Endothelial cell of umbilical vein (primary cell): ENCODE results near the gene RAP1GAP. TPM values are rescaled to one million over a fixed set of nuclear protein-coding genes. Genes with fewer than 3 reads are reported as not detected.
A peak's percentile ranks its signal among the peaks of the same experiment; 100 is the strongest.

Source experiments
- BruUV-seq: library from RNA; stranded (reverse); fragments of 400-500 nt; replicated peaks from 2 replicates; lab custom pipeline; 2021; lab: Mats Ljungman, UMichigan
- CTCF ChIA-PET: fragments of 300-600, 350-600 bp; sonication (Branson Sonifier 250); formaldehyde crosslinking; loops from one replicate; lab custom pipeline; 2021; ENCODE audit warnings: antibody characterized with exemption, inconsistent platforms; lab: Charles Lee
- POLR2A ChIA-PET: fragments of 300-600, 350-600 bp; sonication (Branson Sonifier 250); formaldehyde crosslinking; loops from one replicate; lab custom pipeline; 2021; ENCODE audit warnings: antibody characterized with exemption, inconsistent platforms; lab: Charles Lee
- DNase-seq: peaks from one replicate; pipeline ENCODE4 v3.0.0-alpha.2; 2011; ENCODE audit warnings: low read depth, low spot score
- FAIRE-seq: peaks from 2 replicates; lab custom pipeline; 2011; peaks lifted over from hg19 to GRCh38; lab: Jason Lieb, UNC
- H2AFZ ChIP-seq: 2 replicates; pipeline ENCODE4 v1.6.0; 2012; ENCODE audit warnings: low read depth, low read length, control low read depth, inconsistent platforms
- H3K27ac ChIP-seq: 2 replicates; pipeline ENCODE4 v1.5.1; 2011; ENCODE audit warnings: low read depth, mild to moderate bottlenecking, control low read depth, low read length, moderate library complexity; ENCODE audit not compliant: insufficient read depth
- H3K27me3 ChIP-seq, 2 experiments: 2 replicates each; pipeline versions ENCODE4 v1.6.0 to v1.6.1; 2011; ENCODE audit warnings: low read length in 2 of 2, mixed read lengths in 1 of 2; ENCODE audit not compliant: control insufficient read depth in 2 of 2, insufficient read depth in 2 of 2
- H3K36me3 ChIP-seq, 2 experiments: 2 replicates in 1 of 2; 3 replicates in 1 of 2; pipeline ENCODE4 v1.5.1; 2011; ENCODE audit warnings: low read length in 2 of 2, mild to moderate bottlenecking in 1 of 2, moderate library complexity in 1 of 2; ENCODE audit not compliant: control insufficient read depth in 2 of 2, insufficient read depth in 2 of 2; ENCODE audit errors: extremely low read depth in 1 of 2
- H3K4me1 ChIP-seq: 3 replicates; pipeline ENCODE4 v1.5.1; 2011; ENCODE audit warnings: mild to moderate bottlenecking, low read length; ENCODE audit not compliant: control insufficient read depth, insufficient read depth; ENCODE audit errors: extremely low read depth
- H3K4me2 ChIP-seq: 2 replicates; pipeline ENCODE4 v1.6.1; 2011; ENCODE audit warnings: low read length, control low read depth, mixed read lengths; ENCODE audit not compliant: insufficient read depth
- H3K4me3 ChIP-seq, 3 experiments: fragments of 200-600 bp in 1 of 3; sonication (generic), shearing (Covaris generic) in 1 of 3; replicated peaks in 1 of 3; 2 replicates each; pipeline ENCODE4 v1.5.1; 2011 to 2016; ENCODE audit warnings: control low read depth in 3 of 3, low read length in 3 of 3, mild to moderate bottlenecking in 2 of 3, inconsistent platforms in 1 of 3, low read depth in 1 of 3, moderate library complexity in 1 of 3; ENCODE audit not compliant: insufficient read depth in 1 of 3
- H3K79me2 ChIP-seq: 2 replicates; pipeline ENCODE4 v1.6.0; 2012; ENCODE audit warnings: low read length, inconsistent platforms; ENCODE audit not compliant: control insufficient read depth, insufficient read depth
- H3K9ac ChIP-seq: replicated peaks from 2 replicates; pipeline ENCODE3; 2011; ENCODE audit warnings: low read length, control low read depth; ENCODE audit not compliant: insufficient read depth; ENCODE audit errors: extremely low read depth
- H3K9me1 ChIP-seq: replicated peaks from 3 replicates; pipeline ENCODE4 v1.6.0; 2011; ENCODE audit warnings: mild to moderate bottlenecking, low read length; ENCODE audit not compliant: control insufficient read depth, insufficient read depth; ENCODE audit errors: extremely low read depth
- H3K9me3 ChIP-seq: replicated peaks from 2 replicates; pipeline ENCODE4 v1.5.1; 2012; ENCODE audit warnings: low read length, inconsistent platforms; ENCODE audit not compliant: control insufficient read depth, insufficient read depth
- H4K20me1 ChIP-seq: replicated peaks from 2 replicates; pipeline ENCODE3; 2011; ENCODE audit warnings: mild to moderate bottlenecking, low read length; ENCODE audit not compliant: control insufficient read depth, insufficient read depth; ENCODE audit errors: extremely low read depth
- EZH2 ChIP-seq: IDR thresholded peaks from 2 replicates; pipeline ENCODE4 v1.6.1; 2012; ENCODE audit warnings: borderline replicate concordance, low read depth, mild to moderate bottlenecking, moderate library complexity, low read length, inconsistent platforms; ENCODE audit not compliant: severe bottlenecking
- FOS ChIP-seq: IDR thresholded peaks from 2 replicates; pipeline ENCODE4 v1.6.1; 2011; ENCODE audit warnings: mild to moderate bottlenecking, low read length, moderate library complexity, borderline replicate concordance; ENCODE audit not compliant: insufficient read depth
- JUN ChIP-seq: IDR thresholded peaks from 2 replicates; pipeline ENCODE4 v1.6.1; 2011; ENCODE audit warnings: borderline replicate concordance, low read depth; ENCODE audit not compliant: insufficient read length, insufficient read depth
- dilution Hi-C: fragments of 300-500 bp; cut with MboI; formaldehyde crosslinking; loops from one replicate; pipeline ENCODE4 v1.15.0; 2019; ENCODE audit warnings: low sequenced_read_pairs; ENCODE audit not compliant: extremely low pct_ligation_motif_present
- intact Hi-C: fragments of 100-400 bp; cut with micrococcal nuclease; formaldehyde crosslinking; loops from one replicate; pipeline ENCODE4 v1.10.0; 2022
- polyA plus RNA-seq, 4 experiments: library from polyadenylated mRNA; depleted of rRNA in 3 of 4; stranded (reverse) in 3 of 4; unstranded in 1 of 4; fragments of >200 nt; gene quantifications; 2 replicates each; pipeline versions ENCODE4 v1.2.1 to v1.2.3, GENCODE V29; 2011 to 2012; ENCODE audit warnings: missing spikeins in 1 of 4
- total RNA-seq: library from RNA; stranded (reverse); gene quantifications from 2 replicates; pipeline ENCODE4 v1.2.3, GENCODE V29; 2021
- TF ChIP-seq, protein P1 (sequence below): IDR thresholded peaks from 2 replicates; pipeline ENCODE4 v1.6.1; 2011; ENCODE audit not compliant: insufficient read depth, insufficient read length
- TF ChIP-seq, protein P2 (sequence below), 2 donors: IDR thresholded peaks; 1 replicate in 1 of 2; 2 replicates in 1 of 2; pipeline ENCODE4 v1.5.1; 2011; ENCODE audit warnings: low read length in 2 of 2, mild to moderate bottlenecking in 2 of 2, moderate library complexity in 2 of 2, control low read depth in 1 of 2, inconsistent platforms in 1 of 2, low read depth in 1 of 2; ENCODE audit not compliant: insufficient read depth in 1 of 2; ENCODE audit errors: extremely low read depth in 1 of 2

Gene RAP1GAP
- total and polyA plus RNA-seq, 2 donors (not counting 3 experiments of a cell fraction or from before 2014, with no cell fraction given): 0.07 to 0.20 TPM

DNA sequence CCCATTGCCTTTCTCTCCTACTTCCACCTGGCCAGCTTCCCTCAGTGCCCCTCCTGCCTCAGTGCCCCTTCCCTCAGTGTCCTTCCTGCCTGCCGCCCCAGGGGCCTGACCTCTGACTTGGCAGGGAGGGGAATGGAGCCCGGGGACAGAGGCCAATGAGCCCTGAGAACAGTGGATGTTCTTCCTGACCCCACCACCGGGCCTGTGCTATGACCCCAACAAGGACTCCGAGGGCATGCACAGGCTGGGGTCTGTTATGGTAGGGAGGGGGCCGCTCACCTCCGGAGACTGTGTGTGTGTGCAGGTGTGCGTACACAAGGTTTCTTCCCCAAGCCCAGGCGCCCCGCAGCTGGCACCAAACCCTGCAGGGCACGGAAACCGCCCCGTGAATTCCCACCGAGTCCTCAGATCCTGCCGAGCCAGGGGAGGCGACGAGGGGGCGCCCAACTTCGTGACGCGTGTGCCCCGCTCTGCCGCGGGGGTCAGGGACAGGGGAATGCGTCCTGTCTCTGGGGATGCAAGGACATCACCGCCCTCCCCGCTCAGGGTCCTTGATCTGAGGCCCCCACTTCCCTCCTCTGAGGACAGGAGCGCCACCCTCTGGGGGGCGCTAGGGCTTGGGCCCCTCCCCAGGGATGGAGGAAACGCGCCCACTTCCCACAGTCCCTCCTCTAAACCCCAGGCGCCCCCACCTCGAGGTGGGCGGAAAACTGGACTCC, 766 bp downstream of the RAP1GAP start:
- no peak overlapping the region for H2AFZ ChIP-seq
- no peaks in the 10 kb centered on the region for H3K9me1 ChIP-seq
- no peak for FAIRE-seq
- no peaks in the 10 kb centered on the region for H3K36me3 ChIP-seq
- no peak overlapping the region for H3K4me3 ChIP-seq
- DNase-seq: no peak
- ChIA-PET CTCF (no interaction called here), POLR2A (no interaction called here)
- no peak overlapping the region for H3K27ac ChIP-seq
- no peak for TF ChIP-seq JUN
- TF ChIP-seq FOS: no peak
- TF ChIP-seq, protein P1, sequence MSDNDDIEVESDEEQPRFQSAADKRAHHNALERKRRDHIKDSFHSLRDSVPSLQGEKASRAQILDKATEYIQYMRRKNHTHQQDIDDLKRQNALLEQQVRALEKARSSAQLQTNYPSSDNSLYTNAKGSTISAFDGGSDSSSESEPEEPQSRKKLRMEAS: no peak
- TF ChIP-seq EZH2: peak; percentile 1
- TF ChIP-seq, protein P2, sequence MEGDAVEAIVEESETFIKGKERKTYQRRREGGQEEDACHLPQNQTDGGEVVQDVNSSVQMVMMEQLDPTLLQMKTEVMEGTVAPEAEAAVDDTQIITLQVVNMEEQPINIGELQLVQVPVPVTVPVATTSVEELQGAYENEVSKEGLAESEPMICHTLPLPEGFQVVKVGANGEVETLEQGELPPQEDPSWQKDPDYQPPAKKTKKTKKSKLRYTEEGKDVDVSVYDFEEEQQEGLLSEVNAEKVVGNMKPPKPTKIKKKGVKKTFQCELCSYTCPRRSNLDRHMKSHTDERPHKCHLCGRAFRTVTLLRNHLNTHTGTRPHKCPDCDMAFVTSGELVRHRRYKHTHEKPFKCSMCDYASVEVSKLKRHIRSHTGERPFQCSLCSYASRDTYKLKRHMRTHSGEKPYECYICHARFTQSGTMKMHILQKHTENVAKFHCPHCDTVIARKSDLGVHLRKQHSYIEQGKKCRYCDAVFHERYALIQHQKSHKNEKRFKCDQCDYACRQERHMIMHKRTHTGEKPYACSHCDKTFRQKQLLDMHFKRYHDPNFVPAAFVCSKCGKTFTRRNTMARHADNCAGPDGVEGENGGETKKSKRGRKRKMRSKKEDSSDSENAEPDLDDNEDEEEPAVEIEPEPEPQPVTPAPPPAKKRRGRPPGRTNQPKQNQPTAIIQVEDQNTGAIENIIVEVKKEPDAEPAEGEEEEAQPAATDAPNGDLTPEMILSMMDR (IDR thresholded peaks at IDR 0.05; ENCODE audit: extremely low read depth in 1 of 2, insufficient read depth in 1 of 2, low read depth in 1 of 2, low read length in 2 of 2): no peak
- no peaks in the 10 kb centered on the region for H3K9me3 ChIP-seq
- intact Hi-C loops: no loop called here
- no peak overlapping the region for H3K4me2 ChIP-seq
- H3K4me1 ChIP-seq: peaks cover 10% of the 10 kb centered on the region
- BruUV-seq: no TSS peak
- dilution Hi-C loops: no loop called here
- no peaks in the 10 kb centered on the region for H4K20me1 ChIP-seq
- no peaks in the 10 kb centered on the region for H3K79me2 ChIP-seq
- H3K9ac ChIP-seq: no peak overlapping the region
- H3K27me3 ChIP-seq: peaks cover 19 to 27% of the 10 kb centered on the region in 2 experiments
